Measurements from ENCODE around the gene CCL28.

CCL28 gene

DNA sequence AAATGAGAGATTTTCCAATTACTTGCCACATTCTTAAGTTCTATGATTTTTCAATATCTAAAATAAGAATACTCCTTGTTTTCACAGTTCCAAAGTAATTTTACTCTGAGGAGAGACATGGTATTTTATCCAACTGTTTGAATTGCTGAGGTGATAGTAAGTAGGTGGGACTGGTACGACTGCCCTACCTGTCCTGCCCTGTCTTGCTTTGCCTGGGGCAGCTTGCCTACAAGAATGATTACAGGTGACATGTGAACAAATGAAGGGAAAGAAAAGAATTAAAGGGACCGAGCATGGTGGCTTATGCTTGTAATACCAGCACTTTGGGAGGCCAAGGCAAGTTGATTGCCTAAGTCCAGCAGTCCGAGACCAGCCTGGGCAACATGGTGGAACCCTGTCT lies 57.4 kb downstream of the CCL28 start:
- no peak for DNase-seq

DNA sequence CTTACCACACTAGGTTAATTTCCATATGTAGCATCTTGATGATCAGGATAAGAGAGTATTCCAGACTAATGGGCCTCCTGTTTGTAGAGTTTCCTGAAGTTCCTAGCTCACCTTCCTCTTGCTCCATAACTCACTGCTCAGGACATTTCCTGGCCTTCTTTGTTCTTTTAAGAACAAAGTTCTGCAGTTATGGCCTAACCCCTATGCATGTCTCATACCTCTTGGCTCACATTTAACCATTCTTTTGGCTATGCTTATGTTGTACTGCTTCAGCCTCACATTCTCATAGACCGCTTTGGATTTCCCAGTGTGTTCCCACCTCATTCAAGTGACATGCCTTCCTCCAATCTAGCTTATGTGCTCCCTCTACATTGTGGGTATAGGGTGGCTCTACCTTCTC lies 58.5 kb downstream of the CCL28 start:
- DNase-seq: no peak

DNA sequence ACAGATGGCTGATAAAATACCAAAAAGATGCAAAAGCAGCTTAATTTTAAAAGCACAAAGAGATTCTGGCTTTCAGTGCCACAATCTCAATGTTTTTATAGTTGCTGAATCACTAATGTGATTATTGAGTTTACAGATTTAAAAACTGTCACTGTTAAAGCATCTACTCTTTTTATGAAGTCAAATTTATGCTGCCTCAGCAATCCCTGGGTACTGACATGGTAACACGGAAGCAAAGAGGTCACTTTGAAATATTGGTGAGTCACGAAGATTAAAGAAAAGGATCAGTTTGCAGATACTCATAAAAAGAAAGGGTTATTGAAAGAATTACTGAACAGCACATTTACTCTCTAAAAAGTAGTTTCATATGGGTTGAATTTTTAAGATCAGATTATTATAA lies 59.3 kb downstream of the CCL28 start:
- no peak for DNase-seq

DNA sequence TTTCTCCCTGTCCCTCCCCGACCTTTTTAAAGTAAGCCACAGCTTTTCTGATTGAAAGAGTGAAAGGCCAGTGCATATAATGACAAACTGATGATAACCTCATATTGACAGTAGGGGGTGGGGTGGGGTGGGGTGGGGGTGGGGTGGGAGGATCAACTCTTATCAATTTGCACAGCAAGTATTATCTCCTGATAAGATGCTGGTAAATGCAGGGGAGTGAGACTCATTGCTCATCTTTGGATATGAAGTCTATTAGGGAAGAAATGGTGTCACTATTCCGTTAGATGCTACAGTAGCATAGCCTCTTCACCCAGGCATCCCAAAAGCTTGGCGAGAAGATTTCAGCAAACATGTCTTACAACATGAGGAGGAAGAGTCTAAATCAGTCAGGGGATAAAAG lies 60.1 kb downstream of the CCL28 start:
- DNase-seq: no peak

DNA sequence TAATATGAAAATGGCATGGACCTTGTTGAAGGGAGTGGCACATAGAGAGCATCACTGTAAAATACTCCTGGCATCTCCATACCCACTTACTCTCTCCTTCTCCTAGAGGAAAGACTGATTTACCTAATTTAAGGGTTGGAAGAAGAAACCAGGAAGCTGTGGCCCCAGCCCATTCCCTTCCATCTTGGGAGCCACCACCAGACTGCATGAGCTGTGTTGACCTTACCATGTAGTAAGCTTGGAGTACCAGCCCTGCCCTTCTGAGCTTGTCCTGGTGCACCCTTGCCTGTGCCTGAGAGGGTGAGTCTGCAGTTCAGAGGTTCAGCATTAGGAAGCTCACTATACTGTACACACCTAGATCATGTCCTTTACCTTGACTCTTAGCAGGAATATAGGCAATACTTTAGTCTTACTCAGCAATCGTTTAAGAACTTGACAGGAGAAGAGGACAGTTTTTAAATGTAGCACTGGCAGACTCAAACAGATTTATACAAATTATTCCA lies 63.3 kb downstream of the CCL28 start:
- no peak for DNase-seq

DNA sequence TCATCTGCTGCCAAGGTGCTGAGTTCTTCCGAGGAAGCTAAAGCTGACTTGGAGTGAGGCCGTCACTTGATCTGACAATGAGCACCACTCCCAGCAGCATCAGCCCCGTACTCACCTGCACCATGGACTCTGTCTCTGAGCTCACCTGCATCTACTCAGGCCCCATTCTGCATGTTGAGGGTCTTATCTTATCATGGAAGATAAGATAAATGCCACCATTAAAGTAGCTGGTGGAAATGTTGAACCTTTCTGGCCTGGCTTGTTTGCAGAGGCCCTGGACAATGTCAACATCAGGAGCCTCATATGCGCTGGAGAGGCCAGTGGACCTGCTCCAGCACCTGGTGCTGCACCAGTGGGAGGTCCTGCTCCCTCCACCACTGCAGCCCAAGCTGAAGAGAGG lies 64.0 kb downstream of the CCL28 start:
- no peak for DNase-seq

DNA sequence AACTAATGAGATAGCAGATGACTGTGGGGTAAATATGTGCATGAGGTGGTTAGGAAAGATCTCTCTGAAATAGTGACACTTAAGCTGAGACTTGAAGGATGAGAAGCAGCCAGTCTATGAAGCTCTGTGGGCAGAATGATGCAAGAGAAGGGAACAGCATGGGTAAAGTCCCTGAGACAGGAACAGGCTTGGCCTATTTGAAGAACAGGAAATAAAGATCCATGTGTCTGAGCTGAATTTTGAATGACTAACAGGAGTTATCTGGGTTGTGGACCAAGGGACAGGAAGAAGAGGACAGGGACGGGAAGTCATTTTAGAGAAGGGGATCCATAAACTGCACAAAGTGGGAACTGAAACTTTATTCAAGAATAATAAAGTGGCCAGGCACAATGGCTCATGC lies 73.3 kb downstream of the CCL28 start:
- no peak for DNase-seq

DNA sequence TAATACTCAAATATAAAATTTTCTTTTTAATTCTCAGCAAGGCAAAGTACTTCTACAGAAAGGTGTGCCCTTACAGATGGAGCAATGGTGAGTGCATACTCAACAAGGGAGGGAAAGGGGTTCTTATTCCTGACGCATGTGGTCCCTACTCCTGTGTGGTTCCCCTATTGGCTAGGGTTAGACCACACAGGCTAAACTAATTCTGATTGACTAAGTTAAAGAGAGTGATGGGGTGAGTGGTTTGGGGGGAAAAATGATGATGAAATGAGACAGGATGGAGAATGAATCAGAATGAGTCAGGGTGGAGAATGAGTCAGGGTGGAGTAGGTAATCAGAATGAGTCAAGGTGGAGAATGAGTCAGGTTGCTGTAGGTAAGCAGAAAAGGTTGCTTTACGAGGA lies 76.0 kb downstream of the CCL28 start:
- no peak for DNase-seq

DNA sequence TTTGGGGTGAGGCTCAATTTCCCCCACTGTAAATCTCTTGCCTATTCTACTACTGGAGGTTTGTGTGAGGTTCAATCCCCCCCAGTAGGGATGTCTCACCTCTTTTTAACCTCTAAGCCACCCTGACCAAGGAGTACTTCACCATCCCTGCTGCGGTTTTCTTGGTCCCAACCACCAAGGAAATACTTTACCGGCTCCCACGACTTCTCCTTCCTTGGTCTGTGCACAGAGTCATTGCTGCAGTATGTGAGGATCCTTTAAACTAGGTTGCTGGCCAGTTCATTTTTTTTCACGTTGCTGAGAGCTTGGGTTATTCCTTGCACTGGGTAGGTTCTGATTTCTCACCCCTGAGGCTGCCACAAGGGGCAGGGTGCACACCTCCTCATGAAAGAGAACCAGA lies 76.5 kb downstream of the CCL28 start:
- DNase-seq: no peak

DNA sequence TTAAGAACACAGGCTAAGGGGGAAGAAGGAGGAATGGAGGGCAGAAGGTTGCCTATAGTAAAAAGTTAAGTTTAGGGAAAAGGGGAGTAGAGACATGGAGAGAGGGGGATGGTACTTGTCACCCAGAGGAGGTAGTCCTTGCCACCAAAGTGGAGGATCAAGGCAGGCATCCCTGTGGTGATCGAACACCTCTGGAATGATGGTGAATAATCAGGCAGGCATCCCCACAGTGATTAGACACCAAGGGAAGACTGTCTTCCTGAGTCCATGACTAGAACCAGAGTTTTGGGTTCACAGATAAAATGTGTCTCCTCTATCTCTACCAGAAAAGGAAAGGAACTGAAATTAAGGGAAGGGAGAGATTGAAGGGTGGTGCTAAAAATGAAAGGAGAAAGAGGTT lies 79.8 kb downstream of the CCL28 start:
- DNase-seq: no peak

Data from NCI-H774 (cell line).